Brain microvascular endothelial cell (primary cell): Measurements from ENCODE around the gene CLASRP.
A peak's percentile ranks its signal among the peaks of the same experiment; 100 is the strongest.

Experiments used
- DNase-seq: peaks from one replicate; pipeline ENCODE4 v3.0.0-alpha.2; 2020
- H3K27ac ChIP-seq: fragments of 250-450 bp; sonication (Bioruptor Pico); 2 replicates; pipeline ENCODE4 v1.5.1; 2020; ENCODE audit warnings: mild to moderate bottlenecking, moderate library complexity
- H3K27me3 ChIP-seq: fragments of 250-450 bp; sonication (Bioruptor Pico); replicated peaks from 2 replicates; pipeline ENCODE4 v1.5.1; 2020; ENCODE audit warnings: mild to moderate bottlenecking
- H3K36me3 ChIP-seq: fragments of 250-450 bp; sonication (Bioruptor Pico); replicated peaks from 2 replicates; pipeline ENCODE4 v1.5.1; 2020; ENCODE audit warnings: mild to moderate bottlenecking
- H3K4me3 ChIP-seq: 2 replicates; pipeline ENCODE4 v1.5.1; 2011; ENCODE audit warnings: low read depth, mild to moderate bottlenecking, control low read depth, low read length, moderate library complexity
- in situ Hi-C: cut with HindIII; loops from 2 replicates; pipeline ENCODE4 v1.10.0; 2017; ENCODE audit warnings: low sequenced_read_pairs, low pct_ligation_motif_present
- TF ChIP-seq, protein P1 (sequence below): IDR thresholded peaks from 2 replicates; pipeline ENCODE4 v1.5.1; 2011; ENCODE audit warnings: low read depth, mild to moderate bottlenecking, moderate library complexity, low read length, control low read depth, inconsistent platforms; ENCODE audit errors: missing control alignments

CLASRP gene

DNA sequence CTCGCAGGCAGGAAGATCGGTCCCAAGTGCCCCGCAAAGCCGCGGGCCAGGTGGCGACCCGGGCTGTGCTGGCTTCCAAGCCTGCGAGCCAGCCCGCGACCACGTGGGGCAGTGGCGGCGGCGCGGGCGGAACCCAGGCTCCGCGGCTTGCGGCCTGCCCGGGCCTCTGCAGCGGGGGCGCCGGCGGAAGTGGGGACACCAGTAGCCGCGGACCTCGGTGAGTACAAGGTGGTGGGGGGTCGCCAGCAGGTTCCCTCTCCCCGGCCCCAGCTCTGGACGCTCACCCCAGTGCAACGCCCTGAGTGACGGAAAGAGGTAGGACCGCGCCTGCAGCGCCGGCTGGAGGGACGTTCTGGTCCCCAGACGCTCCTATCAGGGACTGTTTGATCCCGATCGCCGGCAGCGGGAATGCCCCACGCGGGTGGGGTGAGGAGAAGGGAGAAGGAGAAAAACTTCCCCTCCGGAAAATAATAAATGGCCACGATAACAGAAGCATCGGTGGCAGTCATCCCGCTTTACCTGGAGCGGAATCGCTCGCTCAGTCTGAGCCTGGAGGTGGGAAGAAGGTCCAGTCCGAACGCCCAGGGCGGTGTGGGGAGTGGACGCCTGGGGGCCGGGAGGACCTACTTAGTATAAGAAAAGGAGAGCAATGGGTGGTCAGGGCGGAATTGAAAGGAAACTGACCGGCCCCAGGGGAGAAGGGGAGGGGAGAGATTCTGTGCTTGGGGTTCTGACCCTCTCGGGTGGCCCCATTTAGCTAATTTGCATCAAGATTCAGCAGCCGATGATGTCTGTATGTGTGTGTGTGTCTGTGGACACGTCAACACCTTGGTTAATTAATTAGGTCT is 40.4 kb downstream of the CLASRP start, which contains the start of gene GEMIN7:
TSS of gene GEMIN7 (plus strand) at position 198 of the 848 bp plus-strand sequence. CDS start 10,855 bp downstream, outside the sequence.
- peak; percentile 59 for DNase-seq
- H3K4me3 ChIP-seq: peak within 1 kb of the TSS; percentile 98
- TF ChIP-seq, protein P1, sequence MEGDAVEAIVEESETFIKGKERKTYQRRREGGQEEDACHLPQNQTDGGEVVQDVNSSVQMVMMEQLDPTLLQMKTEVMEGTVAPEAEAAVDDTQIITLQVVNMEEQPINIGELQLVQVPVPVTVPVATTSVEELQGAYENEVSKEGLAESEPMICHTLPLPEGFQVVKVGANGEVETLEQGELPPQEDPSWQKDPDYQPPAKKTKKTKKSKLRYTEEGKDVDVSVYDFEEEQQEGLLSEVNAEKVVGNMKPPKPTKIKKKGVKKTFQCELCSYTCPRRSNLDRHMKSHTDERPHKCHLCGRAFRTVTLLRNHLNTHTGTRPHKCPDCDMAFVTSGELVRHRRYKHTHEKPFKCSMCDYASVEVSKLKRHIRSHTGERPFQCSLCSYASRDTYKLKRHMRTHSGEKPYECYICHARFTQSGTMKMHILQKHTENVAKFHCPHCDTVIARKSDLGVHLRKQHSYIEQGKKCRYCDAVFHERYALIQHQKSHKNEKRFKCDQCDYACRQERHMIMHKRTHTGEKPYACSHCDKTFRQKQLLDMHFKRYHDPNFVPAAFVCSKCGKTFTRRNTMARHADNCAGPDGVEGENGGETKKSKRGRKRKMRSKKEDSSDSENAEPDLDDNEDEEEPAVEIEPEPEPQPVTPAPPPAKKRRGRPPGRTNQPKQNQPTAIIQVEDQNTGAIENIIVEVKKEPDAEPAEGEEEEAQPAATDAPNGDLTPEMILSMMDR: no peak
- peaks cover 9% of the 10 kb centered on the region for H3K36me3 ChIP-seq
- in situ Hi-C loops: no loop called here
- peak within 1 kb of the TSS; percentile 44 for H3K27ac ChIP-seq
- no peaks in the 10 kb centered on the region for H3K27me3 ChIP-seq

DNA sequence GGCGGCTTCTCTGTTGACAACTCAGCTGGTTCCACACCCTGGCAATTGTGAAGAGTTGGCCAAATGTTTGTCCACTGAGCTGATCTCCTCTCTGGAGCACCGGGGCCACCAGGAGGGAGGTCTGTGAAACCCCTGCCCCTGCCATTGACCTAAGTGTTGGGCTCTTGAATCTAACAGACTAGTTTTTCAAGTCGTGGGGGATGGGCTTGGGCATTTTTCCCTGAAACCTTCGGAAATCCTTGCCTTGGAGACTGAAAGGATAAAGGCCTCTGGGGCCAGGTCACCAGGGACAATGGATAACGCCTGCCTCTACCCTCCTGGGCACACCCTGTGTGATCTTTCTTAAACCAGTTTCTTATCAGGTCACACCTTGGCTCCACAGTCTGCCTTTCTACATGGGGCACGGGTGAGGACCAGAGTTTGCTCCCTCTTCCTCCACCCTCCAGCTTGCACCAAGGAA is 41.1 kb downstream of the CLASRP start:
- H3K27ac ChIP-seq: no peak overlapping the region
- TF ChIP-seq, protein P1: no peak
- no peak for DNase-seq
- in situ Hi-C loops: no loop called here
- H3K27me3 ChIP-seq: no peaks in the 10 kb centered on the region
- H3K36me3 ChIP-seq: peaks cover 12% of the 10 kb centered on the region
- H3K4me3 ChIP-seq: peak overlapping the region; percentile 98

DNA sequence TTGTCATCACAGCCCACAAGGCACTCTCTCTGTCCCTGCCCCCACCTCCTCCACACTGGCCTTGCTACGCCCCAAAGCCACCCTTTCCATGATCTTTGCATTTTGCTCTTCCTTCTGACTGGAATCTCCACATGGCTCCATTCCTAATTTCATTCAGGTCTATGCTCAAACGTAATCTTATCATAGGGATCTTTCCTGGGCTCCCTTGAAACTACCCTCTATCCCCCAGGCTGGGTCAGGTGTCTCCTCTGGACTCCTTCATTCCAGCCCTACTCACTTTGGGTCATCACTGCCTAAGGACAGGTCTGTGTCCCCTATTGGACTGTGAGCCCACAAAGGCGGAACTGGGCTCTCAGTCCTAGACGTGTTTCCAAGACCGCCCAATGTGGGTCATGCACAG is 43.3 kb downstream of the CLASRP start:
- no peak for DNase-seq
- in situ Hi-C loops: no loop called here
- H3K4me3 ChIP-seq: no peak overlapping the region
- H3K27me3 ChIP-seq: no peaks in the 10 kb centered on the region
- TF ChIP-seq, protein P1: no peak
- H3K36me3 ChIP-seq: peaks cover 13% of the 10 kb centered on the region
- no peak overlapping the region for H3K27ac ChIP-seq

DNA sequence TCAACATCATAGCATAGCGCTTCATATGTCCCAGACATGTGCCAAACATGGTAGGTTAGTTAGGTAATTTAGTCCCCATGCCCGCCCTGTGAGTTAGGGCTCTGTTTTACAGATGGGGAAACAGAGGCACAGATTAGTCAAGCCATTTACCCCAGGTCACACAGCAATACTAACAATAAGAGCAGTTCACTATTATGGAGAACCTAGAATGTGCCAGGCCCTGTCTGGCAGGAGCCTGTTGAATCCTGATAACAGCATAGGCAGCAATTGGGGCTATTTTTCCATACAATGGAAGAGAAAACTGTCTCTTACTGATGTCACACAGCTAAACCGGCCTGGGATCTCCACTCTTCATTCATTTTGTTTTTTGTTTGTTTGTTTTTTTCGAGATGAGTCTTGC is 47.6 kb downstream of the CLASRP start:
- TF ChIP-seq, protein P1: no peak
- DNase-seq: no peak
- H3K4me3 ChIP-seq: no peak overlapping the region
- peaks cover 24% of the 10 kb centered on the region for H3K36me3 ChIP-seq
- in situ Hi-C loops: no loop called here
- H3K27me3 ChIP-seq: no peaks in the 10 kb centered on the region
- no peak overlapping the region for H3K27ac ChIP-seq

DNA sequence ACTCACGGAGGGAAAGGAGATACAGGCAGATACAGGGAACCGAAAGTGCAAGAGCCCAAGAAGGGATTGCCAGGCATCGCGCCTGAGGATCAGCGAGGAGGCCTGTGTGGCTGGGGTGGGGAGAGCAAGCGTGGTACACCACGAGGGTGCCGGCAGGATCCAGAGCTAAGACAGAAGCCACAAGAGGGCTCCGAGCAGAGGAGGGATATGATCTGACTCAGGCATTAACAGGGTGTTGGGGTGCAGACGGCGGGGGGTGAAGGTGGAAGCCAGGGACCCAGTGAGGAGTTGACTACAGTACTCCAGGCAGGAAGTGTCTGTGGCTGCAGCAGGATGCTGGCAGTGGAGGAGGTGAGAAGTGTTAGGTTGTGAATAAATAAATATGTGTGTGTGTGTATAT is 48.7 kb downstream of the CLASRP start:
- H3K4me3 ChIP-seq: no peak overlapping the region
- H3K27ac ChIP-seq: no peak overlapping the region
- TF ChIP-seq, protein P1: no peak
- H3K27me3 ChIP-seq: no peaks in the 10 kb centered on the region
- in situ Hi-C loops: no loop called here
- no peak for DNase-seq
- H3K36me3 ChIP-seq: peaks cover 16% of the 10 kb centered on the region
